ENCODE results near the gene FLNC.

FLNC gene

GRCh38 chr7:128884561-128885369 lies 54.6 kb downstream of the FLNC start:
- DNase-seq (ENCODE audit: low read depth), result no peak
- no peak for TF ChIP-seq CTCF (IDR thresholded peaks at IDR 0.05; ENCODE audit: control insufficient read depth, extremely low read depth, insufficient read depth)
- H3K4me3 ChIP-seq (ENCODE audit: low read depth, low read length), result no peak overlapping the region

GRCh38 chr7:128885370-128886187 lies 55.4 kb downstream of the FLNC start:
- H3K4me3 ChIP-seq (ENCODE audit: low read depth, low read length), result no peak overlapping the region
- no peak for DNase-seq (ENCODE audit: low read depth)
- TF ChIP-seq CTCF (IDR thresholded peaks at IDR 0.05; ENCODE audit: control insufficient read depth, extremely low read depth, insufficient read depth), result no peak

GRCh38 chr7:128886391-128887168 lies 56.4 kb downstream of the FLNC start:
- no peak for DNase-seq (ENCODE audit: low read depth)
- TF ChIP-seq CTCF (IDR thresholded peaks at IDR 0.05; ENCODE audit: control insufficient read depth, extremely low read depth, insufficient read depth), result no peak
- no peak overlapping the region for H3K4me3 ChIP-seq (ENCODE audit: low read depth, low read length)

- TF ChIP-seq CTCF (IDR thresholded peaks at IDR 0.05; ENCODE audit: control insufficient read depth, extremely low read depth, insufficient read depth), result no peak
- no peak for DNase-seq (ENCODE audit: low read depth)
These were observed 57.2 kb downstream of the FLNC start for GRCh38 chr7:128887169-128888038.

GRCh38 chr7:128888039-128888755 lies 58.0 kb downstream of the FLNC start:
- TF ChIP-seq CTCF (IDR thresholded peaks at IDR 0.05; ENCODE audit: control insufficient read depth, extremely low read depth, insufficient read depth), result no peak
- no peak overlapping the region for H3K4me3 ChIP-seq (ENCODE audit: low read depth, low read length)
- no peak for DNase-seq (ENCODE audit: low read depth)

More at GRCh38 chr7:128887169-128888038, 57.2 kb downstream of the FLNC start:
- H3K4me3 ChIP-seq (ENCODE audit: low read depth, low read length), result no peak overlapping the region

Measured in LNCaP clone FGC (cell line).